Activated CD8-positive, alpha-beta T cell treated with anti-CD3 and anti-CD28 coated beads for 36 hours (primary cell): ENCODE measurements around the gene TTC33. TPM values are rescaled to one million over a fixed set of nuclear protein-coding genes. Genes with fewer than 3 reads are reported as not detected.

Source experiments
- ATAC-seq: fragments of 200-7000 bp; cut with Tn5 transposase; one replicate; pipeline ENCODE4 v1.10.0; 2021; ENCODE audit warnings: mild to moderate bottlenecking, moderate library complexity
- CTCF ChIA-PET: fragments of 350-600 bp; sonication (Branson Sonifier 250); formaldehyde crosslinking; loops from one replicate; lab custom pipeline; 2021; ENCODE audit warnings: antibody characterized with exemption; lab: Charles Lee
- POLR2A ChIA-PET: fragments of 350-600 bp; sonication (Branson Sonifier 250); formaldehyde crosslinking; loops from one replicate; lab custom pipeline; 2021; ENCODE audit warnings: antibody characterized with exemption; lab: Charles Lee
- DNase-seq: peaks from one replicate; pipeline ENCODE4 v3.0.0-alpha.2; 2020
- H3K27ac Mint-ChIP-seq: one replicate; pipeline ENCODE4 v1.8.0; 2021; ENCODE audit warnings: mild to moderate bottlenecking, mixed read lengths
- H3K27me3 Mint-ChIP-seq: one replicate; pipeline ENCODE4 v1.8.0; 2021; ENCODE audit warnings: mixed read lengths
- H3K36me3 Mint-ChIP-seq: one replicate; pipeline ENCODE4 v1.8.0; 2021; ENCODE audit warnings: low read depth, mixed read lengths
- H3K4me1 Mint-ChIP-seq: one replicate; pipeline ENCODE4 v1.8.0; 2021; ENCODE audit warnings: low read depth, mixed read lengths
- H3K4me3 Mint-ChIP-seq: one replicate; pipeline ENCODE4 v1.8.0; 2021; ENCODE audit warnings: mild to moderate bottlenecking, moderate library complexity, mixed read lengths
- H3K9me3 Mint-ChIP-seq: one replicate; pipeline ENCODE4 v1.8.0; 2021; ENCODE audit warnings: mixed read lengths
- CTCF ChIP-seq: fragments of 200-600 bp; IDR thresholded peaks from one replicate; pipeline ENCODE4 v1.8.0; 2022; ENCODE audit warnings: antibody characterized with exemption, mild to moderate bottlenecking
- intact Hi-C: fragments of 100-400 bp; cut with micrococcal nuclease; formaldehyde crosslinking; loops from one replicate; pipeline ENCODE4 v1.10.0; 2022
- total RNA-seq, 2 experiments: library from RNA; stranded (reverse); gene quantifications; one replicate each; pipeline ENCODE4 v1.2.3, GENCODE V29; 2021

The TTC33 gene
- total RNA-seq, 2 experiments from 2014 or later = 21.4 to 21.5 TPM

DNA sequence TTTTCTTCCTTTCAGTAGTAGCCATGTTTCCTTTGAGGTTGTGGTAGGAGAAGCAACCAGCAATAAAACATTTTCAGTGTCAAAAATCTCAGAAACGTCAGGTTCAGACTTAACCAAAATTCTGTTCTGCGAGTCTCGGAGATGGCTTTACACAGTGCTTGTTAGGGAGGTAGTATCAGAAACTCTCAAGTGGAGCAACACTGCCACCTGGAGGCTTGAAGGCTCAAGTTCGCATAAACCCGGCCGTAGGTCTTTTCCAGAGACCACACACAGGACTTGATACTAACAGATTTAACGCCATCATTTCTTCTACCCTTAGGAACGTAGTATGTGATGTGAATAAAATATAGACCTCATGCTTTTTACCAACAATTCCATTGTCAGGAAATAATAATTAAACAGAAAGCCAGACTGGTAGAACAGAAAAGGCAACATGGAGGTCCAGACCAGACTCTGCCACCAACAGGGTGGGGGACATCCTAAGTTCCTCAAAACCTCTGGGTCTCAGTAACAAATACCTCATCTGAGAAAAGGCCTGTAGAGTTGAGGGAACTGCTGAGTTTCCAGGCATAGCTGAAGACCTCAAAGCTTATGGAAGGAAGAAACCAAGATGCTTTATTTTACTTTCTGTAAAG is 67.5 kb downstream of the TTC33 start:
- no peaks in the 10 kb centered on the region for H3K27me3 Mint-ChIP-seq
- H3K36me3 Mint-ChIP-seq = peaks cover 89% of the 10 kb centered on the region
- POLR2A ChIA-PET = interaction anchor here (0.7 to 1.6 kb wide), 3 partner anchors 144 to 329 kb away, joined by 3 to 4 read pairs (median 3); no protein-coding TSS in a partner anchor
- H3K9me3 Mint-ChIP-seq = no peaks in the 10 kb centered on the region
- peak; percentile 81 for TF ChIP-seq CTCF
- H3K27ac Mint-ChIP-seq = peak overlapping the region; percentile 88
- ATAC-seq (peak; percentile 70), DNase-seq (peak; percentile 95)
- H3K4me3 Mint-ChIP-seq = peak overlapping the region; percentile 99
- intact Hi-C loops = loop anchor here (2.0 to 10.0 kb wide), 9 partner anchors 49 to 1483 kb away; no protein-coding TSS in a partner anchor
- H3K4me1 Mint-ChIP-seq = peaks cover 62% of the 10 kb centered on the region
- CTCF ChIA-PET = interaction anchor here (1.0 to 1.6 kb wide), 10 partner anchors 8 to 740 kb away, joined by 3 to 7 read pairs (median 6); partner anchors contain the start of gene PTGER4

GRCh38 chr5:40687321-40687720 is 68.4 kb downstream of the TTC33 start:
- ATAC-seq (peak; percentile 37), DNase-seq (peak; percentile 62)
- Mint-ChIP-seq H3K27me3 (no peaks in the 10 kb centered on the region), H3K9me3 (no peaks in the 10 kb centered on the region), H3K4me1 (peaks cover 58% of the 10 kb centered on the region), H3K27ac (peak overlapping the region; percentile 88), H3K4me3 (peak overlapping the region; percentile 99), H3K36me3 (peaks cover 93% of the 10 kb centered on the region)
- ChIA-PET POLR2A (no interaction called here), CTCF (interaction anchor here (0.9 to 2.0 kb wide), 4 partner anchors 35 to 739 kb away, joined by 4 to 8 read pairs (median 6); no protein-coding TSS in a partner anchor)
- TF ChIP-seq CTCF = no peak
- intact Hi-C loops = loop anchor here (5.0 to 10.0 kb wide), 5 partner anchors 50 to 1483 kb away; no protein-coding TSS in a partner anchor

- peaks cover 49% of the 10 kb centered on the region for H3K4me1 Mint-ChIP-seq
- no peak for DNase-seq
- no peaks in the 10 kb centered on the region for H3K27me3 Mint-ChIP-seq
- ATAC-seq = no peak
- H3K4me3 Mint-ChIP-seq = peak overlapping the region; percentile 99
- H3K9me3 Mint-ChIP-seq = no peaks in the 10 kb centered on the region
- no peak for TF ChIP-seq CTCF
- H3K36me3 Mint-ChIP-seq = peaks cover 93% of the 10 kb centered on the region
- intact Hi-C loops = loop anchor here (5.0 to 10.0 kb wide), 5 partner anchors 51 to 1481 kb away; no protein-coding TSS in a partner anchor
- POLR2A ChIA-PET = interaction anchor here (0.7 to 2.1 kb wide), 8 partner anchors 11 to 307 kb away, joined by 3 to 9 read pairs (median 4); no protein-coding TSS in a partner anchor
- peak overlapping the region; percentile 88 for H3K27ac Mint-ChIP-seq
- CTCF ChIA-PET = interaction anchor here (0.6 to 2.0 kb wide), 10 partner anchors 9 to 737 kb away, joined by 3 to 8 read pairs (median 4); no protein-coding TSS in a partner anchor
Measured at GRCh38 chr5:40685976-40686486, 69.7 kb downstream of the TTC33 start.

DNA sequence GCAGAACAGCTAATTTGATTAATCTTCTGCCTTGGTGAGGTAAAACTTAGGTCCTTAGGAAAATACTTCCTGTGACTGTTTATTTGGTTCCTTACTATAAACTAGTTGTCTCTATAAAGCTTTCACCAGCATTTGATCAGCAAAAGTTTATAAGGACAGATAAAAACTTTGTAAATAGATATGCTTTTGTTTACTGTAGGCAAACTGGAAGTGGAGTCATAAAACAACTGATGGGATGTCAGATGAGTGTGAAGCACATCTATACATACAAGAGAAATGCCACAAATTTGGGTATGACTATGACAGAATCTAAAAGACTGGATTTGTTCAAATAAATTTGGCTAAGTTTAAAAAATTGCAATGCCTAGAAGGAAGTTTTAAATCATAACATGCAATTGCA is 70.6 kb downstream of the TTC33 start:
- Mint-ChIP-seq H3K4me3 (peak overlapping the region; percentile 99), H3K9me3 (no peaks in the 10 kb centered on the region), H3K36me3 (peaks cover 95% of the 10 kb centered on the region), H3K27ac (peak overlapping the region; percentile 88), H3K4me1 (peaks cover 43% of the 10 kb centered on the region), H3K27me3 (no peaks in the 10 kb centered on the region)
- CTCF ChIA-PET = interaction anchor here (1.4 to 2.0 kb wide), 3 partner anchors 105 to 736 kb away, joined by 3 to 8 read pairs (median 3); no protein-coding TSS in a partner anchor
- TF ChIP-seq CTCF = no peak
- DNase-seq (no peak), ATAC-seq (no peak)
- POLR2A ChIA-PET = interaction anchor here (1.0 to 2.1 kb wide), 4 partner anchors 10 to 243 kb away, joined by 3 to 9 read pairs (median 5); no protein-coding TSS in a partner anchor
- intact Hi-C loops = loop anchor here (5.0 to 10.0 kb wide), 5 partner anchors 52 to 1480 kb away; no protein-coding TSS in a partner anchor
